ENCODE measurements around the gene STIP1. TPM values are rescaled to one million over a fixed set of nuclear protein-coding genes. Genes with fewer than 3 reads are reported as not detected.
A peak's percentile ranks its signal among the peaks of the same experiment; 100 is the strongest.

Gene STIP1
- total RNA-seq, 1 experiment from 2014 or later, result 101 TPM

DNA sequence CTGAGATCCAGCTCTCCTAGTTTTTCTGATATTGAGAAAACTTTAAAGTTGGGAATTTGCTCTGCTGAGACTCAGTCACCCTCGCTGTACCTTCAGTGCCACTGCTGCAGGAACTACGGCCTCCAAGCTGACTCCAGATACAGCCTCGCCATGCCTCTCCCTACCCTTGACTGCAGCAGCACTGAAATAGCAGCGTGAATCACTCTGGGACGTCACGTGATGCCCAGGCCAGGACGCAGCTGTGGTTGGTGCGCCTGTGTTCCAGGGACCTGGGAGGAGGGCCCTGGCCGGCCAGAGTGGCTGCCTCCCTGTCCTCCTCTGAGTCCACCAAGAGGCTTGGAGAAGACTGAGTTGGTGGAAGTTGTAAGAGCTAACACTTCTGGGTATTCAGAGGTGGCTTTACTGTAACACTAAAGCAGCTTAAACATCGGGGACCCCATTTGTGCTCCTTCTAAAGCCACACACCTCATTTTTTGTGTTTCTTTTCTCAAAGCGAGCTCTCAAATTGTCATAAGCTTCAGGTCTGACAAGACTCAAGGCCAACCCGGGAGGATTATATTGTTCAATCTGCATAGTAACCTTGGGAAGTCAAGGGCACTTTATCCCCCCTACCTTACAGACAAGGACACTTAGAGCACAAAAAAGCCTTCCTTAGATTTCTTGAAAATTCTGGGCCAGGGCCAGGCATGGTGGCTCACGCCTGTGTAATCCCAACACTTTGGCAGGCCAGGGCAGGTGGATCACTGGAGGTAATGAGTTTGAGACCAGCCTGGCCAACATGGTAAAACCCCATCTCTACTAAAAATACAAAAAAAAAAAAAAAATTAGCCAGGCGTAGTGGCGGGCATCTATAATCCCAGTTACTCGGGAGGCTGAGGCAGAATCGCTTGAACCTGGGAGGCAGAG lies 4.2 kb upstream of the STIP1 start:
- H3K27ac ChIP-seq (ENCODE audit: low read length), result peak overlapping the region; percentile 20
- H4K20me1 ChIP-seq (ENCODE audit: insufficient read depth, low read depth, low read length), result no peaks in the 10 kb centered on the region
- H3K9me2 ChIP-seq (replicated peaks; ENCODE audit: insufficient read depth, low read length), result no peaks in the 10 kb centered on the region
- H3K4me1 ChIP-seq (ENCODE audit: low read length), result peaks cover 36% of the 10 kb centered on the region
- H2AFZ ChIP-seq (ENCODE audit: low read length), result peak overlapping the region; percentile 6; the same call in 1 of the 2 replicates
- H3K27me3 ChIP-seq (ENCODE audit: low read length), result no peaks in the 10 kb centered on the region
- DNase-seq, result peak; percentile 86
- peak overlapping the region; percentile 59 for H3K4me2 ChIP-seq (ENCODE audit: low read depth, low read length, poor library complexity, severe bottlenecking)
- peaks cover 20% of the 10 kb centered on the region for H3K79me2 ChIP-seq (ENCODE audit: low read length)
- peak overlapping the region; percentile 15; the same call in 1 of the 2 replicates for H3K4me3 ChIP-seq (ENCODE audit: low read length)
- H3K9me3 ChIP-seq (ENCODE audit: low read length), result peaks cover 5% of the 10 kb centered on the region; the same call in 1 of the 2 replicates
- peaks cover 8% of the 10 kb centered on the region; the same call in 1 of the 2 replicates for H3K36me3 ChIP-seq (ENCODE audit: insufficient read depth, low read length)
- peak overlapping the region; percentile 50 for H3K9ac ChIP-seq (ENCODE audit: low read length)

- Histone ChIP-seq H3K79me2 (ENCODE audit: low read length) (peaks cover 20% of the 10 kb centered on the region), H2AFZ (ENCODE audit: low read length) (no peak overlapping the region), H3K4me3 (ENCODE audit: low read length) (peak overlapping the region; percentile 78; the same call in 1 of the 2 replicates), H3K9me3 (ENCODE audit: low read length) (peaks cover 5% of the 10 kb centered on the region; the same call in 1 of the 2 replicates), H3K36me3 (ENCODE audit: insufficient read depth, low read length) (peaks cover 12% of the 10 kb centered on the region), H3K27ac (ENCODE audit: low read length) (no peak overlapping the region), H3K4me1 (ENCODE audit: low read length) (peaks cover 36% of the 10 kb centered on the region), H3K9ac (ENCODE audit: low read length) (peak overlapping the region; percentile 83), H3K4me2 (ENCODE audit: low read depth, low read length, poor library complexity, severe bottlenecking) (peak overlapping the region; percentile 95), H4K20me1 (ENCODE audit: insufficient read depth, low read depth, low read length) (peaks cover 6% of the 10 kb centered on the region; the same call in 1 of the 2 replicates), H3K9me2 (replicated peaks; ENCODE audit: insufficient read depth, low read length) (no peaks in the 10 kb centered on the region), H3K27me3 (ENCODE audit: low read length) (no peaks in the 10 kb centered on the region)
- no peak for DNase-seq
These were observed 2.1 kb upstream of the STIP1 start for GRCh38 chr11:64183890-64184289.

DNA sequence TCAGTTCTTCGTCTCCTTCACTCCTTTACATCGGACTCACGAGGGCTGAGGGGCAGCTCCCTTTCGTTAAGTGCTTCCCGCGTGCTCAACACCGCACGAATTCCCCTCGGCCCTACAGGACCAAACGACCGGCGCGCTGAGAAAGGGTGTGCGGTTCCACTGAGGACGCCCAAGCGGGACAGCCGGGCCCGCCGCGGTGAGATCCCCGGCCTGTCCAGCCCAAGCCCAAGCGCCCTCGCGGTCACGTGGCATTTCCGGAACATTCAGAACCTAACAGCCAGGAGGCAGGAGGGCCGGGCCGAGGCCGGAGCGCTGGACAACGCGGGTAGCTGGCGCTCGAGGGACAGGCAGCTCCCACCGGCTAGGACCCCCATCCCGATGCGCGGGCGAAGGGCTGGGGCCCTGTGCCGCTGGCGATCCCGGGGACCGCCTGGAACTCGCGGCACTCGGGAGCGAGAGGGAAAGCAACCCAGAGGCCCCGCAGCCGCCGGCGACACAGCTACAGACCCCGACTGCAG lies 737 bp upstream of the STIP1 start:
- peaks cover 13% of the 10 kb centered on the region for H3K36me3 ChIP-seq (ENCODE audit: insufficient read depth, low read length)
- peaks cover 20% of the 10 kb centered on the region for H3K79me2 ChIP-seq (ENCODE audit: low read length)
- H3K4me3 ChIP-seq (ENCODE audit: low read length), result peak overlapping the region; percentile 78
- no peaks in the 10 kb centered on the region for H3K9me2 ChIP-seq (replicated peaks; ENCODE audit: insufficient read depth, low read length)
- H4K20me1 ChIP-seq (ENCODE audit: insufficient read depth, low read depth, low read length), result peaks cover 16% of the 10 kb centered on the region; the same call in 1 of the 2 replicates
- H3K9ac ChIP-seq (ENCODE audit: low read length), result peak overlapping the region; percentile 83
- DNase-seq, result peak; percentile 77
- H3K4me1 ChIP-seq (ENCODE audit: low read length), result peaks cover 36% of the 10 kb centered on the region
- H3K27ac ChIP-seq (ENCODE audit: low read length), result peak overlapping the region; percentile 52
- no peak overlapping the region for H2AFZ ChIP-seq (ENCODE audit: low read length)
- no peaks in the 10 kb centered on the region for H3K27me3 ChIP-seq (ENCODE audit: low read length)
- peak overlapping the region; percentile 95 for H3K4me2 ChIP-seq (ENCODE audit: low read depth, low read length, poor library complexity, severe bottlenecking)
- H3K9me3 ChIP-seq (ENCODE audit: low read length), result no peaks in the 10 kb centered on the region

DNA sequence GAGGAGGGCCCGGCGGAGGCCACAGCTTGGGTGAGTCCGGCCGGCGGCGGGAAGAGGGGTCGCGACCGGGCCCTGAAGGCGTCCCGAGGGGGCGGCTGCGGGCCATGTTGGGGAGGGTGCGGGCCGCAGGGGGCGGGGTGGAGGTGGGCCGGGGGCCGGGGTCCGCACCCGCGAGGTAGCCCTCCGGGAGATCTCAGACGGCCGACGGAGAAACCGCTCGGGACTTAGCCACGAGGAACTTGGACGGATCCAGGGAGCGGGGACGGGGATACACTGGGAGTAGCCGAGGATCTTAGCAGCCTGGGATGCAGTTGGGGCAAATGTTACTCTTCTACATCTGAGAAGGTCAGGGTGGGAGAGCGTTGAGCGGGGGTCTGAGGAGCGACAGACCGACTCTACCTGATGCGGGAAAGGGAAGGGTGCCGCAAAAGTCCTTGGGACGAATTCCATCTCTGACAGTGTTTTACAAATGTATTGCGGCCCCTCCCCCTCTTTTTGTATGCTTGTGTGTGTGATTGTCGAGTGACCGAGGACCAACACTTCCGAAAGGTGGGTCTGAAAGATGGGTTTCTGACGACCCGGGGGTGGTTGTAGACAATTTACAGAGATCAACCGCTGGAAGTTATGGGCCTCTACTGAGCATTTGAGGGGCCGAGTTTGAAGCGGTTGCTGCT lies 658 bp downstream of the STIP1 start:
- Histone ChIP-seq H3K36me3 (ENCODE audit: insufficient read depth, low read length) (peaks cover 13% of the 10 kb centered on the region), H3K4me2 (ENCODE audit: low read depth, low read length, poor library complexity, severe bottlenecking) (no peak overlapping the region), H4K20me1 (ENCODE audit: insufficient read depth, low read depth, low read length) (peaks cover 23% of the 10 kb centered on the region; the same call in 1 of the 2 replicates), H3K79me2 (ENCODE audit: low read length) (peaks cover 34% of the 10 kb centered on the region), H2AFZ (ENCODE audit: low read length) (no peak overlapping the region), H3K9me3 (ENCODE audit: low read length) (no peaks in the 10 kb centered on the region), H3K27ac (ENCODE audit: low read length) (no peak overlapping the region), H3K27me3 (ENCODE audit: low read length) (no peaks in the 10 kb centered on the region), H3K9ac (ENCODE audit: low read length) (no peak overlapping the region), H3K9me2 (replicated peaks; ENCODE audit: insufficient read depth, low read length) (no peaks in the 10 kb centered on the region), H3K4me1 (ENCODE audit: low read length) (peaks cover 27% of the 10 kb centered on the region), H3K4me3 (ENCODE audit: low read length) (no peak overlapping the region)
- no peak for DNase-seq

DNA sequence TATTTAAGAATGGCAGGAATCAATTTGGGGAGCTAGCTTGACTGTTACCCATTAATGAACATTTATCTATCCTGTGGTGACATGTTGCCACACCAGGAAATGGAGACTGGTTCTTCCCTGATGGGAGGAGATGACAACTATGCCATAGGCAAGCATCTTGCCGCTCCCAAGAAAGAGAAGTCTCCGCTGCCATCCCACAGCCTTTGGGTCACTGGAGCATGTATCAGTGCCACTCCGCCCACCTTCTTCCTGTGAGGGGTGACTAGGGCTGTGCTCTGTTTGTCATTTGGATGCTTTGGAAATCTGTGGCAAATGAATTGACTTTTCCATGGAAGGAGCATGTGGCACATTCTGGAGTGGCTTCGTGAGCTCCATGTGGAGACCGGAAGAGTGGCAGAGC lies 6.5 kb downstream of the STIP1 start:
- Histone ChIP-seq H3K9ac (ENCODE audit: low read length) (no peak overlapping the region), H3K9me2 (replicated peaks; ENCODE audit: insufficient read depth, low read length) (no peaks in the 10 kb centered on the region), H2AFZ (ENCODE audit: low read length) (no peak overlapping the region), H3K4me2 (ENCODE audit: low read depth, low read length, poor library complexity, severe bottlenecking) (no peak overlapping the region), H3K27me3 (ENCODE audit: low read length) (no peaks in the 10 kb centered on the region), H3K27ac (ENCODE audit: low read length) (no peak overlapping the region), H3K9me3 (ENCODE audit: low read length) (no peaks in the 10 kb centered on the region), H4K20me1 (ENCODE audit: insufficient read depth, low read depth, low read length) (peaks cover 43% of the 10 kb centered on the region), H3K4me1 (ENCODE audit: low read length) (no peaks in the 10 kb centered on the region), H3K36me3 (ENCODE audit: insufficient read depth, low read length) (peaks cover 59% of the 10 kb centered on the region), H3K79me2 (ENCODE audit: low read length) (peaks cover 39% of the 10 kb centered on the region), H3K4me3 (ENCODE audit: low read length) (no peak overlapping the region)
- no peak for DNase-seq

GRCh38 chr11:64196626-64197025 lies 10.7 kb downstream of the STIP1 start:
- Histone ChIP-seq H3K4me2 (ENCODE audit: low read depth, low read length, poor library complexity, severe bottlenecking) (no peak overlapping the region), H3K9me2 (replicated peaks; ENCODE audit: insufficient read depth, low read length) (no peaks in the 10 kb centered on the region)

GRCh38 chr11:64198511-64198910 lies 12.5 kb downstream of the STIP1 start:
- no peak overlapping the region for H3K4me3 ChIP-seq (ENCODE audit: low read length)
- H3K4me2 ChIP-seq (ENCODE audit: low read depth, low read length, poor library complexity, severe bottlenecking), result no peak overlapping the region
- H3K27ac ChIP-seq (ENCODE audit: low read length), result no peak overlapping the region
- no peak overlapping the region for H2AFZ ChIP-seq (ENCODE audit: low read length)
- H3K9ac ChIP-seq (ENCODE audit: low read length), result no peak overlapping the region
- no peaks in the 10 kb centered on the region for H3K9me3 ChIP-seq (ENCODE audit: low read length)
- peaks cover 11% of the 10 kb centered on the region for H3K79me2 ChIP-seq (ENCODE audit: low read length)
- peaks cover 13% of the 10 kb centered on the region for H3K4me1 ChIP-seq (ENCODE audit: low read length)
- no peaks in the 10 kb centered on the region for H3K9me2 ChIP-seq (replicated peaks; ENCODE audit: insufficient read depth, low read length)
- no peaks in the 10 kb centered on the region for H3K27me3 ChIP-seq (ENCODE audit: low read length)
- peaks cover 12% of the 10 kb centered on the region; the same call in 1 of the 2 replicates for H4K20me1 ChIP-seq (ENCODE audit: insufficient read depth, low read depth, low read length)
- DNase-seq, result no peak
- peaks cover 64% of the 10 kb centered on the region for H3K36me3 ChIP-seq (ENCODE audit: insufficient read depth, low read length)

More at GRCh38 chr11:64196626-64197025, 10.7 kb downstream of the STIP1 start:
- Histone ChIP-seq H3K9ac (ENCODE audit: low read length) (no peak overlapping the region), H3K4me3 (ENCODE audit: low read length) (no peak overlapping the region), H3K27me3 (ENCODE audit: low read length) (no peaks in the 10 kb centered on the region), H3K4me1 (ENCODE audit: low read length) (peaks cover 1% of the 10 kb centered on the region; the same call in 1 of the 2 replicates), H2AFZ (ENCODE audit: low read length) (no peak overlapping the region), H3K27ac (ENCODE audit: low read length) (no peak overlapping the region), H3K79me2 (ENCODE audit: low read length) (peaks cover 26% of the 10 kb centered on the region), H3K9me3 (ENCODE audit: low read length) (no peaks in the 10 kb centered on the region), H4K20me1 (ENCODE audit: insufficient read depth, low read depth, low read length) (peaks cover 23% of the 10 kb centered on the region), H3K36me3 (ENCODE audit: insufficient read depth, low read length) (peaks cover 66% of the 10 kb centered on the region)
- DNase-seq, result no peak

DNA sequence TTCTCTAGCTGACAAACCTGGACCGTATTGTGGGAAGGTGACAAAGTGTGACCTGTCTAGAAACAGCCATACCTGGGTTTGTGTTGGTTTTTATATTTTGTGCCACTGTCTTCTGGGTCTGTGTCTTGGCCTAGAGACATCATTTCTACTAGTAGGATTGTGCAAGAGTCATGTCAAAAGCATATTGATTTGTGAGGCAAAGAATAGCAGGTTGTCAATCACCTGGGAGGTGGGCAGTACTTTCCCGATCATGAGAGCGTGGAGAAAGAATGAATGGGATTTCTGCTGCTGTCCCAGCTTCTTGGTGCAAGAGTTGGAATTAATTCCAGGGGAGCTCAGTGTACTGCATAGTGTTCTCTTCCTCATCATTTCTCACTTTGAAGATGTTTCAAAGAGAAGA lies 15.6 kb downstream of the STIP1 start:
- Histone ChIP-seq H3K27ac (ENCODE audit: low read length) (no peak overlapping the region), H3K9me3 (ENCODE audit: low read length) (no peaks in the 10 kb centered on the region), H3K4me1 (ENCODE audit: low read length) (peaks cover 44% of the 10 kb centered on the region), H4K20me1 (ENCODE audit: insufficient read depth, low read depth, low read length) (peaks cover 5% of the 10 kb centered on the region; the same call in 1 of the 2 replicates), H3K79me2 (ENCODE audit: low read length) (peaks cover 10% of the 10 kb centered on the region), H3K9ac (ENCODE audit: low read length) (no peak overlapping the region), H3K4me2 (ENCODE audit: low read depth, low read length, poor library complexity, severe bottlenecking) (no peak overlapping the region), H3K27me3 (ENCODE audit: low read length) (no peaks in the 10 kb centered on the region), H3K4me3 (ENCODE audit: low read length) (no peak overlapping the region), H3K36me3 (ENCODE audit: insufficient read depth, low read length) (peaks cover 46% of the 10 kb centered on the region; the same call in 1 of the 2 replicates), H3K9me2 (replicated peaks; ENCODE audit: insufficient read depth, low read length) (no peaks in the 10 kb centered on the region), H2AFZ (ENCODE audit: low read length) (no peak overlapping the region)
- no peak for DNase-seq
